Mesothelial cell of epicardium (in vitro differentiated cells): ENCODE data around the gene ZDHHC18. TPM values are rescaled to one million over a fixed set of nuclear protein-coding genes. Genes with fewer than 3 reads are reported as not detected.
A peak's percentile ranks its signal among the peaks of the same experiment; 100 is the strongest.

Experiments
- DNase-seq, 2 experiments: peaks; one replicate each; pipeline ENCODE4 v3.0.0; 2021; ENCODE audit warnings: low spot score in 2 of 2; ENCODE audit not compliant: unreplicated experiment in 2 of 2
- H3K27ac Mint-ChIP-seq: 2 replicates; pipeline ENCODE4 v1.8.0; 2021; ENCODE audit warnings: mixed read lengths
- H3K27me3 Mint-ChIP-seq: 2 replicates; pipeline ENCODE4 v1.8.0; 2021; ENCODE audit warnings: low read depth, mixed read lengths
- H3K36me3 Mint-ChIP-seq: 2 replicates; pipeline ENCODE4 v1.8.0; 2021; ENCODE audit warnings: mixed read lengths
- H3K4me1 Mint-ChIP-seq: 2 replicates; pipeline ENCODE4 v1.8.0; 2021; ENCODE audit warnings: mixed read lengths
- H3K4me3 Mint-ChIP-seq: 2 replicates; pipeline ENCODE4 v1.8.0; 2021; ENCODE audit warnings: mild to moderate bottlenecking, moderate library complexity, mixed read lengths
- H3K9me3 Mint-ChIP-seq: 2 replicates; pipeline ENCODE4 v1.8.0; 2021; ENCODE audit warnings: mixed read lengths
- total RNA-seq: library from RNA; stranded (reverse); gene quantifications from 3 replicates; pipeline ENCODE4 v1.2.1, GENCODE V29; 2021
- TF ChIP-seq, protein P1 (sequence below): fragments of 200-600 bp; sonication (generic); IDR thresholded peaks from one replicate; pipeline ENCODE4 v1.5.0; 2021; ENCODE audit warnings: antibody characterized with exemption; ENCODE audit not compliant: unreplicated experiment

The ZDHHC18 gene
- total RNA-seq, 1 donor from 2014 or later: 28.8 TPM

DNA sequence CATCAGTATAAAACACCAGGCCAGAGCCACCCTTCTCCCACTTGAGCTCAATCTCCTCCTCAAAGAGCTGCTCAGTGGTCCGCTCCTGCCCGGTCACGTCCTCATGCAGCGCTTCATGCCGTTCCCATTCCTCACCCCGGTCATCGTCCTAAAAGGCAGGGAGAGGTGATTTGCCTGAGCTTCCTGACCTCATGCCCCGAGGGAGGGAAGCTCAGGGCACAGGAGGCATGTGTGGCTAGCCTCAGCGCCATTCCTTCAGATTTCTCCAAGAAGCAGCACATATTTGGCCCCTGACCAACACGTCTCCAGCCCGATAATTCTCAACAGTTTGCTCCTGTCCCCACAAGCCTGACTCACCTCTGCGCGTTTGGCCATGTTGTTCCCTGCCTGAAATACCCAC is 67.8 kb downstream of the ZDHHC18 start:
- Mint-ChIP-seq H3K27me3 (no peaks in the 10 kb centered on the region), H3K9me3 (no peaks in the 10 kb centered on the region), H3K36me3 (peaks cover 22% of the 10 kb centered on the region), H3K4me1 (peaks cover 15% of the 10 kb centered on the region), H3K27ac (no peak overlapping the region), H3K4me3 (no peak overlapping the region)
- DNase-seq: no peak
- TF ChIP-seq, protein P1, sequence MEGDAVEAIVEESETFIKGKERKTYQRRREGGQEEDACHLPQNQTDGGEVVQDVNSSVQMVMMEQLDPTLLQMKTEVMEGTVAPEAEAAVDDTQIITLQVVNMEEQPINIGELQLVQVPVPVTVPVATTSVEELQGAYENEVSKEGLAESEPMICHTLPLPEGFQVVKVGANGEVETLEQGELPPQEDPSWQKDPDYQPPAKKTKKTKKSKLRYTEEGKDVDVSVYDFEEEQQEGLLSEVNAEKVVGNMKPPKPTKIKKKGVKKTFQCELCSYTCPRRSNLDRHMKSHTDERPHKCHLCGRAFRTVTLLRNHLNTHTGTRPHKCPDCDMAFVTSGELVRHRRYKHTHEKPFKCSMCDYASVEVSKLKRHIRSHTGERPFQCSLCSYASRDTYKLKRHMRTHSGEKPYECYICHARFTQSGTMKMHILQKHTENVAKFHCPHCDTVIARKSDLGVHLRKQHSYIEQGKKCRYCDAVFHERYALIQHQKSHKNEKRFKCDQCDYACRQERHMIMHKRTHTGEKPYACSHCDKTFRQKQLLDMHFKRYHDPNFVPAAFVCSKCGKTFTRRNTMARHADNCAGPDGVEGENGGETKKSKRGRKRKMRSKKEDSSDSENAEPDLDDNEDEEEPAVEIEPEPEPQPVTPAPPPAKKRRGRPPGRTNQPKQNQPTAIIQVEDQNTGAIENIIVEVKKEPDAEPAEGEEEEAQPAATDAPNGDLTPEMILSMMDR: no peak

DNA sequence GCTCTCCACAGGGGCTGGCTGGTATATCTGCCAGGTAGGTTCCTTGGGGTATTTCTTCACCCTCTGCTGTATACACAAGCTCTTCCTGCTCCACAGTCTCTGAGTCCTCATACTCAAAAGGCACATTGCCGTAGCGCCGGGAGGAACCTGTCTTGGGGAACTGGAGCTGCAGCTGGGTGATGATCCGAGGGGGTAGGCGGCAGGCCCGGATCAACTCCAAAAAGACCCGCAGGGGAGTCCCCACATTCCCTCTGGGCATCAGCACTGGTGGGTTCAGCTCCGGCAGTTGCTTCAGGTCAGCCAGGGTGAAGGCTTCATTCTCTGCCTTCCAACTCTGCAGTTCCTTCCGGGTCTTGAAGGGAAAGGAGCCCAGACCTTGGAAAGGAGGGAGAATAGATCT is 70.9 kb downstream of the ZDHHC18 start:
- DNase-seq: no peak
- TF ChIP-seq, protein P1: no peak
- Mint-ChIP-seq H3K36me3 (peaks cover 22% of the 10 kb centered on the region), H3K4me1 (peaks cover 21% of the 10 kb centered on the region), H3K27ac (no peak overlapping the region), H3K4me3 (no peak overlapping the region), H3K9me3 (no peaks in the 10 kb centered on the region), H3K27me3 (no peaks in the 10 kb centered on the region)

DNA sequence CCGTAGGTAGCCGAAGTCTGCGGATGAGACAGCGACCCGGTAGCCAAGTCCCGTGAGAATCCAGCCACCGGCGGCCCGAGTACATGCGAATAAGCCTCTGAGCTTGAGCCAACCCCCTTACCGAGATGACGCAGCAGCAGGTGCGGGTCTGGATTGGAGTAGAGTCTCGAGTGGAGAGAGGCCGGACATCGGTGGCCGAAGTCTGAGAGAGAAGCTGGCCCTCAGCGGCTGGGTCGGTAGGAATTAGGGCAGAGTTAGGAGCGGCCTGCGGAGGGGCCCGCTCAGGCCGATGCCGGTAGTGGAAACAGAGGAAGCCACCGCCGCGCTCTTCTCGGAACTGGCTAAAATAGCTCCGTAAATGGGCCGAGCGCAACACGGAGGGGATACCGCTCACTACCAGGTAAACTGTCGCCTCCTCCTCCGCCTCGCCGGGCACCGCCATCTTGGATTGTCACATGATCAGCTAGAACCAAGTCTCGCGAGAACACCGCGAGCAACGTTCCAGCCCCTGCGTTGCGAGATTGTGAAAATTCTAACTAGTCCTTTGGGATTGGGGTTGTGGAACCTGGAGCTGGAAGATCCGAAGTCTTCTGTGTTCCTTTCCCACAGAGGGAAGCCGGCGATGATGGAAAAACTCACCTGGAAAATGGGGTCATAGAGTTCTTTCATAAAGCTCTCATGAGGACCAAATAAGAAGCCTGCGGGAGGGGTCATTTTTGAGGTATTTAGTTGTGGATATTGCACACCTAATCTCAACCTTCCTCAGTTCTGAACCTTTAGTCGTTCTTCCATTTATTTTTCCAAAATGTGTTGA is 73.7 kb downstream of the ZDHHC18 start, which contains the start of gene GPATCH3:
Gene GPATCH3 (minus strand): TSS at position 467 of the 814 bp plus-strand sequence. CDS start 25 bp downstream, at position 442.
- Mint-ChIP-seq H3K27me3 (no peaks in the 10 kb centered on the region), H3K27ac (peak within 1 kb of the TSS; percentile 99), H3K4me3 (peak within 1 kb of the TSS; percentile 98), H3K4me1 (peaks cover 21% of the 10 kb centered on the region), H3K9me3 (no peaks in the 10 kb centered on the region), H3K36me3 (peaks cover 8% of the 10 kb centered on the region)
- peak; percentile 86 to 88 for DNase-seq
- TF ChIP-seq, protein P1: no peak

DNA sequence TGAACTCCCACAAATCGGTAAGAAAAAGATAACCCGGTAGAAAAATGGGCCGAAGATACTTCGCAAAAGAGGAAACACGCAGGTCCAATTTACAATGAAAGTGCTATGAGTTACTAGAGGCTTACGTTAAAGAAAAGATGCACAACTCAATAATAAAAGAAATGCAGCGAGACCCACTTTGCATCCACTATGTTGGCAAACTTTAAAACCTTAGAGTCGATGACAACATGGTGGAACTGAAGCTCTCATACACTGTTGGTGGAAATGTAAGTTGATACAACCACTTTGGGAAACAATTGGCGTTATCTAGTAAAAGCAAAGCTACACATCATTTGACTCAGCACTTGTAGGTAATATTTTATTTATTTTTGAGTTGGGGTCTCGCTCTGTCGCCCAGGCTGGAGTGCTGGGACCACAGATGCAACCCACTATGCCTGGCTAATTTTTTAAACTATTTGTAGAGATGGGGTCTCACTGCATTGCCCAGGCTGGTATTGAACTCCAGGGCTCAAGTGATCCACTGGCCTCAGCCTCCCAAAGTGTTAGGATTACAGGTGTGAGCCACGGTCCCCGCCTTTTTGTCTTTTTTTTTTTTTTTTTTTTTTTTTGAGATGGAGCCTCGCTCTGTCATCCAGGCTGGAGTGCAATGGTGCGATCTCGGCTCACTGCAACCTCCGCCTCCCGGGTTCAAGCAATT is 74.5 kb downstream of the ZDHHC18 start:
- peak overlapping the region; percentile 98 for H3K4me3 Mint-ChIP-seq
- H3K36me3 Mint-ChIP-seq: peaks cover 8% of the 10 kb centered on the region
- TF ChIP-seq, protein P1: no peak
- no peaks in the 10 kb centered on the region for H3K9me3 Mint-ChIP-seq
- H3K27me3 Mint-ChIP-seq: no peaks in the 10 kb centered on the region
- H3K4me1 Mint-ChIP-seq: peaks cover 21% of the 10 kb centered on the region
- H3K27ac Mint-ChIP-seq: peak overlapping the region; percentile 99
- DNase-seq: no peak

Other genes starting within 250 kb of the ZDHHC18 start
- gene ARID1A, start 130.7 kb upstream of the ZDHHC18 start, total RNA-seq: 144 to 160 TPM (median 149 TPM) in 3 replicates
- 10.7 to 14.0 TPM (median 13.1 TPM) in 3 replicates for gene PIGV, start 38.7 kb upstream of the ZDHHC18 start, total RNA-seq
- gene SFN, start 36.5 kb downstream of the ZDHHC18 start, total RNA-seq: 2.7 to 4.4 TPM (median 3.8 TPM) in 3 replicates
- gene GPN2, start 63.6 kb downstream of the ZDHHC18 start, total RNA-seq: 31.1 to 33.4 TPM (median 32.3 TPM) in 3 replicates
- 19.5 to 23.5 TPM (median 19.8 TPM) in 3 replicates for gene GPATCH3, start 73.8 kb downstream of the ZDHHC18 start, total RNA-seq
- not detected in 3 replicates for gene NR0B2, start 87.3 kb downstream of the ZDHHC18 start, total RNA-seq
- 50.8 to 55.3 TPM (median 54.4 TPM) in 3 replicates for gene NUDC, start 95.1 kb downstream of the ZDHHC18 start, total RNA-seq
- gene KDF1, start 133.8 kb downstream of the ZDHHC18 start, total RNA-seq: 11.9 to 12.9 TPM (median 12.7 TPM) in 3 replicates
- gene TRNP1, start 167.0 kb downstream of the ZDHHC18 start, total RNA-seq: 27.9 to 29.3 TPM (median 28.7 TPM) in 3 replicates
- gene TENT5B, start 186.2 kb downstream of the ZDHHC18 start, total RNA-seq: 3.3 to 4.3 TPM (median 3.4 TPM) in 3 replicates